Measurements from ENCODE around the gene ADGRD1.
"Not testable (repeated sequence)": the region's sequence is repeated elsewhere in the genome, so short reads cannot be mapped to it uniquely, and the experiment has no call there.

Gene ADGRD1

GRCh38 chr12:130937546-130937945 lies 16.2 kb upstream of the ADGRD1 start:
- DNase-seq (ENCODE audit: low spot score), result not testable (repeated sequence)

GRCh38 chr12:130938186-130938585 lies 15.5 kb upstream of the ADGRD1 start:
- no peak for DNase-seq (ENCODE audit: low spot score)

GRCh38 chr12:130944878-130945277 lies 8.8 kb upstream of the ADGRD1 start:
- no peak for DNase-seq (ENCODE audit: low spot score)

GRCh38 chr12:130945786-130946492 lies 7.8 kb upstream of the ADGRD1 start:
- peak; percentile 73 for DNase-seq (ENCODE audit: low spot score)

GRCh38 chr12:130947028-130947613 lies 6.6 kb upstream of the ADGRD1 start:
- no peak for DNase-seq (ENCODE audit: low spot score)

GRCh38 chr12:130948136-130948535 lies 5.6 kb upstream of the ADGRD1 start:
- DNase-seq (ENCODE audit: low spot score), result no peak

- DNase-seq (ENCODE audit: low spot score), result no peak
Measured at GRCh38 chr12:130948751-130949150, 5.0 kb upstream of the ADGRD1 start.

GRCh38 chr12:130949806-130950205 lies 3.9 kb upstream of the ADGRD1 start:
- no peak for DNase-seq (ENCODE audit: low spot score)

GRCh38 chr12:130951636-130952035 lies 2.1 kb upstream of the ADGRD1 start:
- no peak for DNase-seq (ENCODE audit: low spot score)

- DNase-seq (ENCODE audit: low spot score), result no peak
Measured at GRCh38 chr12:130952171-130952954, 1.3 kb upstream of the ADGRD1 start.

- DNase-seq (ENCODE audit: low spot score), result no peak
Measured at GRCh38 chr12:130954544-130954831, 781 bp downstream of the ADGRD1 start.

GRCh38 chr12:130955238-130955816 lies 1.6 kb downstream of the ADGRD1 start:
- peak; percentile 69 for DNase-seq (ENCODE audit: low spot score)

- no peak for DNase-seq (ENCODE audit: low spot score)
Measured at GRCh38 chr12:130956009-130956408, 2.3 kb downstream of the ADGRD1 start.

GRCh38 chr12:130956456-130957303 lies 3.0 kb downstream of the ADGRD1 start:
- no peak for DNase-seq (ENCODE audit: low spot score)

- DNase-seq (ENCODE audit: low spot score), result no peak
Measured at GRCh38 chr12:130957304-130957621, 3.6 kb downstream of the ADGRD1 start.

- DNase-seq (ENCODE audit: low spot score), result no peak
Measured at GRCh38 chr12:130958557-130959140, 4.9 kb downstream of the ADGRD1 start.

- no peak for DNase-seq (ENCODE audit: low spot score)
Measured at GRCh38 chr12:130959632-130960031, 5.9 kb downstream of the ADGRD1 start.

- DNase-seq (ENCODE audit: low spot score), result no peak
Measured at GRCh38 chr12:130960058-130960457, 6.4 kb downstream of the ADGRD1 start.

- DNase-seq (ENCODE audit: low spot score), result no peak
Measured at GRCh38 chr12:130960787-130961186, 7.1 kb downstream of the ADGRD1 start.

GRCh38 chr12:130961921-130962451 lies 8.3 kb downstream of the ADGRD1 start:
- no peak for DNase-seq (ENCODE audit: low spot score)

- no peak for DNase-seq (ENCODE audit: low spot score)
Measured at GRCh38 chr12:130965214-130965613, 11.5 kb downstream of the ADGRD1 start.

- DNase-seq (ENCODE audit: low spot score), result peak; percentile 39
Measured at GRCh38 chr12:130965668-130966067, 12.0 kb downstream of the ADGRD1 start.

All from GM03348 (cell line).